NCI-H510A treated with DMSO at 0.1 percent for 48 hours (cell line): ENCODE measurements around the gene SCN7A.
"Not testable (repeated sequence)": the region's sequence is repeated elsewhere in the genome, so short reads cannot be mapped to it uniquely, and the experiment has no call there.

Source experiments
- DNase-seq: peaks from one replicate; lab custom pipeline; 2025; lab: John Stamatoyannopoulos, UW

SCN7A gene

GRCh38 chr2:166360426-166360825 is 133.6 kb downstream of the SCN7A start:
- no peak for DNase-seq

GRCh38 chr2:166357950-166358321 is 136.1 kb downstream of the SCN7A start:
- not testable (repeated sequence) for DNase-seq

DNA sequence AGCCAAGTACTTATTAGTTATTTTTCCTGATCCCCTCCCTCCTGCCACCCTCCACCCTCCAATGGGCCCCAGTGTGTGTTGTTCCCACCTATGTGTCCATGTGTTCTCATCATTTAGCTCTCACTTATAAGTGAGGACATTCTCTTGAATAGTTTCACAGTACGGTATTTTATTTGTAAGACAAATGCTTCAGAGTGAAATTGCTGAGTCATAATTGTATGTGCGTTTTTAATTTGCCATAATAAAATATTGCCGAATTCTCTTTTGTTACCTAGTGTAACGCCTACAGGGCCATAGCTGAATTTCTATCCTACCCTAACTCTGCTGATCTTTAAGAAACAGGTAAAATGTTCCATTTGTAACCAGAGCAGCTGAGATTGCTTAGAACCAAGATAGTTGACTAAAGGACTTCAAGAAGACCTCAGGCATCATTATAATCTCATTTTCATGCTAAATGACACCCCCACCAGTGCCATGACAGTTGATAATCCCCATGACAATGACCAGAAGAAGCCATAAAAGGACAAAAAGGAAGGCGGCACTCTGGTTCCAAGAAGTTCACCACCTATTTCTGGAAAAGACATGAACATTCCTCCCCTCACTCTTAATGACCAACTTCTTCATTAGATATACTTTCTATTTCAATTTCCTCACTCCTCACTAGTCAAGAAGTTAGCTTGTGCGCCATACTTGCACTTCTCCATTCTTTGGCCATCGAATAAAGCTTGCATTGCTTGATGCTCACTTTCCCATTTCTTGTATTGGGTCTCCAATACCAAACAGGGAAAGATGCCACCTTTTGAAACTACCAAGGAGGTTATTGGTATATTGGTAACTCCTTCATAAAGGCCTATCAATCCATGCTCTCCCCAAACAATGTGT is 136.7 kb downstream of the SCN7A start:
- DNase-seq, result no peak
